ENCODE data around the gene SIGLEC11. TPM values are rescaled to one million over a fixed set of nuclear protein-coding genes. Genes with fewer than 3 reads are reported as not detected.

SIGLEC11 gene
- total RNA-seq, 1 donor from 2014 or later = 12.7 TPM

- intact Hi-C loops (cut with DNase I) = no loop called here
- no peak for TF ChIP-seq CTCF (IDR thresholded peaks at IDR 0.05)
- H3K4me3 ChIP-seq = no peak overlapping the region
- H3K27ac ChIP-seq = no peak overlapping the region
- peaks cover 44 to 55% of the 10 kb centered on the region in 2 donors for H3K36me3 ChIP-seq
- no peaks in the 10 kb centered on the region for H3K4me1 ChIP-seq
- no peaks in the 10 kb centered on the region for H3K27me3 ChIP-seq
- no peak for DNase-seq (ENCODE audit: low spot score in 2 of 2)
- H3K9me3 ChIP-seq = no peaks in the 10 kb centered on the region
Observed at GRCh38 chr19:49978324-49978723, 17.4 kb upstream of the SIGLEC11 start.

GRCh38 chr19:49977881-49978280, 16.9 kb upstream of the SIGLEC11 start:
- intact Hi-C loops (cut with DNase I) = no loop called here

GRCh38 chr19:49977076-49977475, 16.1 kb upstream of the SIGLEC11 start:
- no peak for TF ChIP-seq CTCF (IDR thresholded peaks at IDR 0.05)
- Histone ChIP-seq H3K9me3 (no peaks in the 10 kb centered on the region), H3K27me3 (no peaks in the 10 kb centered on the region), H3K4me1 (no peaks in the 10 kb centered on the region), H3K27ac (no peak overlapping the region), H3K4me3 (no peak overlapping the region), H3K36me3 (peaks cover 44 to 52% of the 10 kb centered on the region in 2 donors)
- DNase-seq (ENCODE audit: low spot score in 2 of 2) = no peak
- intact Hi-C loops (cut with DNase I) = no loop called here

More at GRCh38 chr19:49977881-49978280, 16.9 kb upstream of the SIGLEC11 start:
- no peaks in the 10 kb centered on the region for H3K9me3 ChIP-seq
- no peak overlapping the region for H3K27ac ChIP-seq
- TF ChIP-seq CTCF (IDR thresholded peaks at IDR 0.05) = no peak
- H3K4me3 ChIP-seq = no peak overlapping the region
- no peaks in the 10 kb centered on the region for H3K27me3 ChIP-seq
- peaks cover 44 to 55% of the 10 kb centered on the region in 2 donors for H3K36me3 ChIP-seq
- DNase-seq (ENCODE audit: low spot score in 2 of 2) = no peak
- no peaks in the 10 kb centered on the region for H3K4me1 ChIP-seq

GRCh38 chr19:49976496-49976895, 15.5 kb upstream of the SIGLEC11 start:
- Histone ChIP-seq H3K4me3 (no peak overlapping the region), H3K27me3 (no peaks in the 10 kb centered on the region), H3K4me1 (no peaks in the 10 kb centered on the region), H3K36me3 (peaks cover 38 to 52% of the 10 kb centered on the region in 2 donors), H3K27ac (no peak overlapping the region), H3K9me3 (no peaks in the 10 kb centered on the region)
- no peak for TF ChIP-seq CTCF (IDR thresholded peaks at IDR 0.05)
- intact Hi-C loops (cut with DNase I) = no loop called here
- DNase-seq (ENCODE audit: low spot score in 2 of 2) = no peak

- Histone ChIP-seq H3K27me3 (no peaks in the 10 kb centered on the region), H3K36me3 (peaks cover 34 to 44% of the 10 kb centered on the region in 2 donors), H3K4me1 (no peaks in the 10 kb centered on the region), H3K4me3 (no peak overlapping the region), H3K27ac (no peak overlapping the region), H3K9me3 (no peaks in the 10 kb centered on the region)
- intact Hi-C loops (cut with DNase I) = no loop called here
- DNase-seq (ENCODE audit: low spot score in 2 of 2) = no peak
- TF ChIP-seq CTCF (IDR thresholded peaks at IDR 0.05) = no peak
Observed at GRCh38 chr19:49975051-49975450, 14.1 kb upstream of the SIGLEC11 start.

- no peak overlapping the region for H3K27ac ChIP-seq
- TF ChIP-seq CTCF (IDR thresholded peaks at IDR 0.05) = no peak
- no peaks in the 10 kb centered on the region for H3K9me3 ChIP-seq
- intact Hi-C loops (cut with DNase I) = no loop called here
- H3K27me3 ChIP-seq = no peaks in the 10 kb centered on the region
- no peak overlapping the region for H3K4me3 ChIP-seq
- peaks cover 31 to 37% of the 10 kb centered on the region in 2 donors for H3K36me3 ChIP-seq
- no peaks in the 10 kb centered on the region for H3K4me1 ChIP-seq
- no peak for DNase-seq (ENCODE audit: low spot score in 2 of 2)
Observed at GRCh38 chr19:49973987-49974386, 13.0 kb upstream of the SIGLEC11 start.

Data from ascending aorta (tissue), 2 donors.